ENCODE results near the gene JPT2. TPM values are rescaled to one million over a fixed set of nuclear protein-coding genes. Genes with fewer than 3 reads are reported as not detected.

Gene JPT2
- total and polyA plus RNA-seq, 2 experiments from 2014 or later = 9.2 to 52.0 TPM

DNA sequence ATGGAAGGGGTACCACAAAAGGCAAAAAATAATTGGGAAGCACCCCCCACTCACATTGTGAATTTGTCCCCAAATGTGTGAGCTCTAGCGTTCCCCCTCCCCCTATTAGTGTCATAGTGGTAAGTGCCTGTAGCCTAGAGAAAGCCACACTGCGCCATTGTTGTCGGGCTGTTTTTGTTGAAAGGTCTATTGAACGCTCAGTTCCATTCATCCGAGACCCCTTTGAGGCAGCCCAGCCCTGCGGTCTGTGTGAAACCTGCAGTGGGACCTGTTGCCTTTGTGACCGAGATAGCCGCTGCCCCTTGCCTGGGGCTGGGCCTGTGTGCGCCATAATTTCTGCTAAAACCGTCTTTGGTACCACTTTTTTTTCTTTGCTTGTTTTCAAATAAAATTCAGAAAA lies 3.0 kb downstream of the JPT2 start:
- H2AFZ ChIP-seq = no peak overlapping the region
- H3K27me3 ChIP-seq = no peaks in the 10 kb centered on the region
- H3K4me2 ChIP-seq = no peak overlapping the region
- peaks cover 75% of the 10 kb centered on the region for H3K79me2 ChIP-seq
- peaks cover 12% of the 10 kb centered on the region for H3K4me1 ChIP-seq (ENCODE audit: insufficient read depth)
- no peaks in the 10 kb centered on the region for H3K9me2 ChIP-seq (replicated peaks; ENCODE audit: insufficient read depth)
- DNase-seq (ENCODE audit: low spot score) = no peak
- H3K36me3 ChIP-seq (replicated peaks; ENCODE audit: insufficient read depth, low read depth) = no peaks in the 10 kb centered on the region
- TF ChIP-seq, protein P1, sequence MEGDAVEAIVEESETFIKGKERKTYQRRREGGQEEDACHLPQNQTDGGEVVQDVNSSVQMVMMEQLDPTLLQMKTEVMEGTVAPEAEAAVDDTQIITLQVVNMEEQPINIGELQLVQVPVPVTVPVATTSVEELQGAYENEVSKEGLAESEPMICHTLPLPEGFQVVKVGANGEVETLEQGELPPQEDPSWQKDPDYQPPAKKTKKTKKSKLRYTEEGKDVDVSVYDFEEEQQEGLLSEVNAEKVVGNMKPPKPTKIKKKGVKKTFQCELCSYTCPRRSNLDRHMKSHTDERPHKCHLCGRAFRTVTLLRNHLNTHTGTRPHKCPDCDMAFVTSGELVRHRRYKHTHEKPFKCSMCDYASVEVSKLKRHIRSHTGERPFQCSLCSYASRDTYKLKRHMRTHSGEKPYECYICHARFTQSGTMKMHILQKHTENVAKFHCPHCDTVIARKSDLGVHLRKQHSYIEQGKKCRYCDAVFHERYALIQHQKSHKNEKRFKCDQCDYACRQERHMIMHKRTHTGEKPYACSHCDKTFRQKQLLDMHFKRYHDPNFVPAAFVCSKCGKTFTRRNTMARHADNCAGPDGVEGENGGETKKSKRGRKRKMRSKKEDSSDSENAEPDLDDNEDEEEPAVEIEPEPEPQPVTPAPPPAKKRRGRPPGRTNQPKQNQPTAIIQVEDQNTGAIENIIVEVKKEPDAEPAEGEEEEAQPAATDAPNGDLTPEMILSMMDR (IDR thresholded peaks at IDR 0.05; ENCODE audit: poor library complexity) = no peak
- TF ChIP-seq EZH2phosphoT487 (IDR thresholded peaks at IDR 0.05; ENCODE audit: low read depth, severe bottlenecking, unreplicated experiment) = no peak
- peaks cover 3% of the 10 kb centered on the region for H4K20me1 ChIP-seq (ENCODE audit: insufficient read depth, poor library complexity, severe bottlenecking)
- 94% methylated on average over 10 of the region's 10 CpGs for WGBS (ENCODE audit: low lambda C conversion rate, missing lambda C conversion rate)
- H3K9me3 ChIP-seq (ENCODE audit: low read depth) = no peaks in the 10 kb centered on the region
- no peak overlapping the region for H3K27ac ChIP-seq
- H3K4me3 ChIP-seq = no peak overlapping the region

GRCh38 chr16:1687427-1688316 lies 9.6 kb downstream of the JPT2 start:
- no peaks in the 10 kb centered on the region for H4K20me1 ChIP-seq (ENCODE audit: insufficient read depth, poor library complexity, severe bottlenecking)
- no peak overlapping the region for H3K4me3 ChIP-seq
- H3K9me3 ChIP-seq (ENCODE audit: low read depth) = no peaks in the 10 kb centered on the region
- H3K27me3 ChIP-seq = no peaks in the 10 kb centered on the region
- peaks cover 83% of the 10 kb centered on the region for H3K79me2 ChIP-seq
- H2AFZ ChIP-seq = no peak overlapping the region
- H3K36me3 ChIP-seq (replicated peaks; ENCODE audit: insufficient read depth, low read depth) = no peaks in the 10 kb centered on the region
- no peak overlapping the region for H3K4me2 ChIP-seq
- WGBS (ENCODE audit: low lambda C conversion rate, missing lambda C conversion rate) = 87% methylated on average over 17 of the region's 17 CpGs
- DNase-seq (ENCODE audit: low spot score) = no peak
- H3K4me1 ChIP-seq (ENCODE audit: insufficient read depth) = peaks cover 32% of the 10 kb centered on the region
- TF ChIP-seq EZH2phosphoT487 (IDR thresholded peaks at IDR 0.05; ENCODE audit: low read depth, severe bottlenecking, unreplicated experiment) = no peak
- TF ChIP-seq EZH2 (IDR thresholded peaks at IDR 0.05; ENCODE audit: borderline replicate concordance) = no peak
- TF ChIP-seq, protein P1 (IDR thresholded peaks at IDR 0.05; ENCODE audit: poor library complexity) = no peak
- no peaks in the 10 kb centered on the region for H3K9me2 ChIP-seq (replicated peaks; ENCODE audit: insufficient read depth)
- peak overlapping the region; percentile 95 for H3K27ac ChIP-seq

- Histone ChIP-seq H3K79me2 (peaks cover 81% of the 10 kb centered on the region), H4K20me1 (ENCODE audit: insufficient read depth, poor library complexity, severe bottlenecking) (no peaks in the 10 kb centered on the region), H3K36me3 (replicated peaks; ENCODE audit: insufficient read depth, low read depth) (no peaks in the 10 kb centered on the region), H3K4me2 (peak overlapping the region; percentile 62), H3K27me3 (no peaks in the 10 kb centered on the region), H2AFZ (no peak overlapping the region), H3K4me3 (no peak overlapping the region), H3K4me1 (ENCODE audit: insufficient read depth) (peaks cover 32% of the 10 kb centered on the region), H3K27ac (peak overlapping the region; percentile 97), H3K9me3 (ENCODE audit: low read depth) (no peaks in the 10 kb centered on the region), H3K9me2 (replicated peaks; ENCODE audit: insufficient read depth) (no peaks in the 10 kb centered on the region)
- TF ChIP-seq EZH2phosphoT487 (IDR thresholded peaks at IDR 0.05; ENCODE audit: low read depth, severe bottlenecking, unreplicated experiment) (no peak), EZH2 (IDR thresholded peaks at IDR 0.05; ENCODE audit: borderline replicate concordance) (no peak)
- TF ChIP-seq, protein P1 (IDR thresholded peaks at IDR 0.05; ENCODE audit: poor library complexity) = no peak
- 45% methylated on average over 10 of the region's 10 CpGs for WGBS (ENCODE audit: low lambda C conversion rate, missing lambda C conversion rate)
- DNase-seq (ENCODE audit: low spot score) = peak; percentile 91
These were observed 10.9 kb downstream of the JPT2 start for GRCh38 chr16:1688807-1689560.

All from hepatocyte (in vitro differentiated cells).